K562 (cell line): ENCODE measurements around the gene RPL3.

ENCODE experiments used
- CTCF ChIP-seq, 3 experiments: IDR thresholded peaks in 2 of 3; conservative IDR thresholded peaks in 1 of 3; 2 replicates each; pipeline ENCODE4 v1.5.1; 2011 to 2012; ENCODE audit warnings: low read length in 3 of 3, mild to moderate bottlenecking in 3 of 3, control low read depth in 2 of 3, improper control_type of control experiment in 1 of 3, inconsistent platforms in 1 of 3, low read depth in 1 of 3, mixed read lengths in 1 of 3, moderate library complexity in 1 of 3; ENCODE audit not compliant: insufficient read depth in 2 of 3
- FOS ChIP-seq: IDR thresholded peaks from 3 replicates; pipeline ENCODE4 v1.6.1; 2011; ENCODE audit not compliant: insufficient read length; ENCODE audit errors: extremely low read depth
- HDGF ChIP-seq: fragments of 450-650 bp; IDR thresholded peaks from 2 replicates; pipeline ENCODE4 v1.6.1; 2016
- LARP7 ChIP-seq: fragments of 450-650 bp; IDR thresholded peaks from 2 replicates; pipeline ENCODE4 v1.6.1; 2016
- ZNF263 ChIP-seq: sonication (generic); formaldehyde crosslinking; IDR thresholded peaks from 2 replicates; pipeline ENCODE4 v1.8.0; 2022; ENCODE audit warnings: mild to moderate bottlenecking, missing genetic modification reagents, borderline replicate concordance
- TF ChIP-seq, protein P1 (sequence below): sonication (generic); formaldehyde crosslinking; IDR thresholded peaks from 2 replicates; pipeline ENCODE4 v1.8.1; 2022; ENCODE audit warnings: missing genetic modification reagents
- TF ChIP-seq, protein P2 (sequence below), 2 experiments: fragments of 450-650 bp; formaldehyde crosslinking in 1 of 2; IDR thresholded peaks; 2 replicates each; pipeline versions ENCODE4 v1.4.0 to v1.6.1; 2014 to 2020; ENCODE audit warnings: mild to moderate bottlenecking in 2 of 2, borderline replicate concordance in 1 of 2, low read depth in 1 of 2
- TF ChIP-seq, protein P3 (sequence below): fragments of 450-650 bp; formaldehyde crosslinking; IDR thresholded peaks from 2 replicates; pipeline ENCODE4 v1.4.0; 2022; ENCODE audit warnings: missing genetic modification characterization

- TF ChIP-seq CTCF (IDR thresholded peaks at IDR 0.05 in 2 of 3, conservative IDR thresholded peaks at IDR 0.05 in 1 of 3; ENCODE audit: insufficient read depth in 2 of 3, low read depth in 1 of 3, low read length in 3 of 3) (no peak), FOS (no peak), HDGF (no peak), ZNF263 (CRISPR knock-in tag) (no peak), LARP7 (no peak)
- TF ChIP-seq, protein P1, sequence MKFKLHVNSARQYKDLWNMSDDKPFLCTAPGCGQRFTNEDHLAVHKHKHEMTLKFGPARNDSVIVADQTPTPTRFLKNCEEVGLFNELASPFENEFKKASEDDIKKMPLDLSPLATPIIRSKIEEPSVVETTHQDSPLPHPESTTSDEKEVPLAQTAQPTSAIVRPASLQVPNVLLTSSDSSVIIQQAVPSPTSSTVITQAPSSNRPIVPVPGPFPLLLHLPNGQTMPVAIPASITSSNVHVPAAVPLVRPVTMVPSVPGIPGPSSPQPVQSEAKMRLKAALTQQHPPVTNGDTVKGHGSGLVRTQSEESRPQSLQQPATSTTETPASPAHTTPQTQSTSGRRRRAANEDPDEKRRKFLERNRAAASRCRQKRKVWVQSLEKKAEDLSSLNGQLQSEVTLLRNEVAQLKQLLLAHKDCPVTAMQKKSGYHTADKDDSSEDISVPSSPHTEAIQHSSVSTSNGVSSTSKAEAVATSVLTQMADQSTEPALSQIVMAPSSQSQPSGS (CRISPR knock-in tag) = no peak
- TF ChIP-seq, protein P2, sequence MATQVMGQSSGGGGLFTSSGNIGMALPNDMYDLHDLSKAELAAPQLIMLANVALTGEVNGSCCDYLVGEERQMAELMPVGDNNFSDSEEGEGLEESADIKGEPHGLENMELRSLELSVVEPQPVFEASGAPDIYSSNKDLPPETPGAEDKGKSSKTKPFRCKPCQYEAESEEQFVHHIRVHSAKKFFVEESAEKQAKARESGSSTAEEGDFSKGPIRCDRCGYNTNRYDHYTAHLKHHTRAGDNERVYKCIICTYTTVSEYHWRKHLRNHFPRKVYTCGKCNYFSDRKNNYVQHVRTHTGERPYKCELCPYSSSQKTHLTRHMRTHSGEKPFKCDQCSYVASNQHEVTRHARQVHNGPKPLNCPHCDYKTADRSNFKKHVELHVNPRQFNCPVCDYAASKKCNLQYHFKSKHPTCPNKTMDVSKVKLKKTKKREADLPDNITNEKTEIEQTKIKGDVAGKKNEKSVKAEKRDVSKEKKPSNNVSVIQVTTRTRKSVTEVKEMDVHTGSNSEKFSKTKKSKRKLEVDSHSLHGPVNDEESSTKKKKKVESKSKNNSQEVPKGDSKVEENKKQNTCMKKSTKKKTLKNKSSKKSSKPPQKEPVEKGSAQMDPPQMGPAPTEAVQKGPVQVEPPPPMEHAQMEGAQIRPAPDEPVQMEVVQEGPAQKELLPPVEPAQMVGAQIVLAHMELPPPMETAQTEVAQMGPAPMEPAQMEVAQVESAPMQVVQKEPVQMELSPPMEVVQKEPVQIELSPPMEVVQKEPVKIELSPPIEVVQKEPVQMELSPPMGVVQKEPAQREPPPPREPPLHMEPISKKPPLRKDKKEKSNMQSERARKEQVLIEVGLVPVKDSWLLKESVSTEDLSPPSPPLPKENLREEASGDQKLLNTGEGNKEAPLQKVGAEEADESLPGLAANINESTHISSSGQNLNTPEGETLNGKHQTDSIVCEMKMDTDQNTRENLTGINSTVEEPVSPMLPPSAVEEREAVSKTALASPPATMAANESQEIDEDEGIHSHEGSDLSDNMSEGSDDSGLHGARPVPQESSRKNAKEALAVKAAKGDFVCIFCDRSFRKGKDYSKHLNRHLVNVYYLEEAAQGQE (IDR thresholded peaks at IDR 0.05; ENCODE audit: borderline replicate concordance) = no peak
- TF ChIP-seq, protein P2 (CRISPR knock-in tag; IDR thresholded peaks at IDR 0.05; ENCODE audit: low read depth) = no peak
- TF ChIP-seq, protein P3, sequence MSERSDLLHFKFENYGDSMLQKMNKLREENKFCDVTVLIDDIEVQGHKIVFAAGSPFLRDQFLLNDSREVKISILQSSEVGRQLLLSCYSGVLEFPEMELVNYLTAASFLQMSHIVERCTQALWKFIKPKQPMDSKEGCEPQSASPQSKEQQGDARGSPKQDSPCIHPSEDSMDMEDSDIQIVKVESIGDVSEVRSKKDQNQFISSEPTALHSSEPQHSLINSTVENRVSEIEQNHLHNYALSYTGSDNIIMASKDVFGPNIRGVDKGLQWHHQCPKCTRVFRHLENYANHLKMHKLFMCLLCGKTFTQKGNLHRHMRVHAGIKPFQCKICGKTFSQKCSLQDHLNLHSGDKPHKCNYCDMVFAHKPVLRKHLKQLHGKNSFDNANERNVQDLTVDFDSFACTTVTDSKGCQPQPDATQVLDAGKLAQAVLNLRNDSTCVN (CRISPR knock-in tag) = no peak
These were observed 42.8 kb downstream of the RPL3 start for GRCh38 chr22:39276440-39277141.
